HTERT RPE-1 (cell line): ENCODE measurements around the gene CDCP1.

Source experiments
- in situ Hi-C: fragments of 300-500 bp; cut with MboI; formaldehyde crosslinking; loops from 4 replicates; pipeline ENCODE4 v1.14.3; 2020; ENCODE audit warnings: low sequenced_read_pairs

CDCP1 gene

DNA sequence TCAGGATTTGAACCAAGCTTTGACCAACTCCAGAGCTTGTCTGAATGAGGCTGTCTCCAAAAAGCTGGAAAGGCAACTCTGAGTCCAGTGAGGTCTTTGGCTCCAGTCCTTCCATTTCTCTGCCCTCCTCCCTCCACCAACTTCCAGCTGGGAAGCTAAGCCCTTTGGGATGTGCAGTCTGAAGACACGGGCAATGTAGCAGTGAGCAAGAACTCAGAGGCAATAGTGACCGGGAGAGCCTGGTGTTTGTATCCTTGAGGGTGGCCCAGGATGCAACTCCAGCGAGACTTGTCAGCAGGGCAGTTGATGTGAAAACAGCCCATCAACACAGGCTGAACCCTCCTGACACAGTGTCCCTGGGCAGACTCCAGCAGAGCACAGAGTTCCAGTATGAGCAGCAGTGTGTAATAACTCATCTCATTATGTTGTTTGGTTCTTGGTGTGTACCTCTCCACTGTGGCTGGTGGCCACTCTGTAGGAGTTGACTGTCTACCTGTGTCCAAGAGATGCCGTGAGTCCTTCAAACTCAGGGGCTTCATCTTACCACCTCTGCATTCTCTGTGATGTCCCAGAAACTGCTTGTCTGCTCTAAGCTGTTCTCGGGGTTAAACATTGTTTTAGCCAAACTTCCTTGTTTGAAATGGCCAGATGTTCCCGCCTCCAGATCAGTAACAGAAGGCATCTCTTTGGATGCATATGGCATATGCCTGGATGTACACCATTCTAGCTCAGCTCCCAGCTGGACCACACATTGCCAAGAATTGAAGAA lies 6.6 kb downstream of the CDCP1 start:
- in situ Hi-C loops: no loop called here

DNA sequence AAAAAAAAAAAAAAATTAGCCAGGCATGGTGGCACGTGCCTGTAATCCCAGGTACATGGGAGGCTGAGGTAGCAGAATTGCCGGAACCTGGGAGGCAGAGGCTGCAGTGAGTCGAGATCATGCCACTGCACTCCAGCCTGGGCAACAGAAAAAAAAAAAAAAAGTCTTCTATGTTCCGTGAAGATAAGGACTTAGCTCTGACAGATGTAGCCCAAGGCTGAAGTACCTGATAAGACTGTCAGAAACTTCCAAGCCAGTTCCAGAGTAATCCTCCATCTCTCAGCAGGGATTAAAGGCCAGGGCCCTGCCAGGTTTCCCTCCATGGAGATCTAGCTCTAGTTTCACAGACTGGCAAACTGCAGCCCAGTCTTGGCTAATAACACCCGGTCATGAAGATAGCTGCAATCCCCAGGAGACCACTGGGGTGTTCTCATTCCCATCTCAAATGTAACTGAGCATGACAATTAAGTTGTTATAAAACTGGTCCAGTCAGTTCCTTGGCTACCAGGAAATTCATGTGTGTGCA lies 8.5 kb downstream of the CDCP1 start:
- in situ Hi-C loops: no loop called here

GRCh38 chr3:45135959-45136358 lies 10.2 kb downstream of the CDCP1 start:
- in situ Hi-C loops: no loop called here

DNA sequence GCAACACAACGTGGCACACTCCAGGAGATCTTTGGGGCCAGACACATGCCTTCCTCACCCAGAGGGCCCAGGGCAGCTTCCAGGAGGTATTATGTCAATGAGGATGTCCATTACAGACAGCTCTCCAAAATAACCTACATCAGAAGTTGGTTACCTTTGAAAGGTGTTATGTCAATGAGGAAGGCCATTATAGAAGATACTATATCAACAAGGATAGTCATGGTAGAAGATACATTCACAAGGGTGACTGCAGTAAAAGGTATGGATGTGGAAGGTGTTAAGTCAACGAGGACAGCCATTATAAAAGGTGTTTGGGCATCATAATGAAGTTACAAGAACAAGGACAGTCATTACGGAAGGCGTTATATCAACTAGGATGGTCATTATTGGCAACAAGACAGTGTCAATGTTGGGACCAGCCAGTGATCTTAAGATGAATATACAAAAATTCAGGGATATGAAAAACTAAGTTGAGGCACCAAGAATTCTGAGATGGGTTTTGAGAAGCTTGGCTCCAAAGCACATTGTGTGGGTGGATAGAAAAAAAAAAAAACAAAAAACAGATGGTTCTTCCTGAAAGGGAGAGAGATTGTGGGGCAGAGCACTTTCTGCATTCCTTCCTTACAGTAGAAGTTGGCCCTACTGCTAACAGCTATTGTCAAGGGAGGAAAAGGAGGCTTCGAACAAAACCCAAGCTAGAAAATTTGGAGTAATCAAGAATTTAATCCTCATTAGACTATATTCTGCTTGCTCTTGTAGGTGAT lies 11.2 kb downstream of the CDCP1 start:
- in situ Hi-C loops: no loop called here

- in situ Hi-C loops: no loop called here
Observed at GRCh38 chr3:45132568-45133211, 13.5 kb downstream of the CDCP1 start.

GRCh38 chr3:45131201-45131600 lies 15.0 kb downstream of the CDCP1 start:
- in situ Hi-C loops: no loop called here

DNA sequence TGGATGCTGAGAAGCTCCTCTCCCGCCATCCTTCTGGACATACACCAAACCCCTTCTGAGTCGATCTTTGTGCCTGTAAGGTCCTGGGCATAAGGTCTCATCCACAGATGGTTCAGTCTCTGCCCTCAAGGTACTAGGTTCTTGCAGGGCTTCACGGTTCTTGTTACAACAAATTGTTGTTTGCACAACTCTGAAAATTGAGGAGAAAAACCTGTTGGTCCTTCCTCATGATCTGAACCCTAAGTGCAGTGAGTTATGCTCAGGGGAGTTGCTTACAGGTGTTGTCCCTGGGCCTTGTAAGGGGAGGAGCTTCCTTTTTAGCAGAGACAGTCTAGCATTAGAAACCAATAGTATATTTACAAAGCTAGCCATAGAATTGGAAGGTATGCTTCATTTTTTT lies 15.7 kb downstream of the CDCP1 start:
- in situ Hi-C loops: no loop called here

- in situ Hi-C loops: no loop called here
Observed at GRCh38 chr3:45128950-45129349, 17.2 kb downstream of the CDCP1 start.

- in situ Hi-C loops: no loop called here
Observed at GRCh38 chr3:45127130-45127822, 18.9 kb downstream of the CDCP1 start.

- in situ Hi-C loops: no loop called here
Observed at GRCh38 chr3:45126730-45127129, 19.4 kb downstream of the CDCP1 start.

DNA sequence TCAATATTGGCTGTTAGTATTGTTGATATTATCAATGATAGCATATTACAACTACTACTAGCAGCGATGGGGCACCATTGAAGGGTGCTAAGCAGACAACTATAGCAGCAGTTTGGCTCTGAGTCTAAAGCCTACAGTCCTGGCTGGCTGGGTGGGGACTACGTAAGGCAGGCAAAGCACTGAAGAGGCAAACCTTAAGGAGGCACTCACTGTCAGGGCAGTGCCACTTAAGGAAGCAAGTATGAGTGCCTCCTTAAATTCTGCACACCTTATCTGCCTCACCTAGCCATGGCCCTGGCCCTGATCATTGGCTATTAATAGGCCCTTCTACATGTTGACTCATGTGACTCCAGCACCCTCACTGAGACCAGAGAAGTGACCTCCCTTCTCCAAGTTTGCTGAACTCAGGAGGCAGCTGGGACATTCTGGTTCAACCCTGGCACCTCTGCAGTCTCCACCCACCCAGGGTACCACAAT lies 20.6 kb downstream of the CDCP1 start:
- in situ Hi-C loops: no loop called here

GRCh38 chr3:45124956-45125355 lies 21.2 kb downstream of the CDCP1 start:
- in situ Hi-C loops: no loop called here

DNA sequence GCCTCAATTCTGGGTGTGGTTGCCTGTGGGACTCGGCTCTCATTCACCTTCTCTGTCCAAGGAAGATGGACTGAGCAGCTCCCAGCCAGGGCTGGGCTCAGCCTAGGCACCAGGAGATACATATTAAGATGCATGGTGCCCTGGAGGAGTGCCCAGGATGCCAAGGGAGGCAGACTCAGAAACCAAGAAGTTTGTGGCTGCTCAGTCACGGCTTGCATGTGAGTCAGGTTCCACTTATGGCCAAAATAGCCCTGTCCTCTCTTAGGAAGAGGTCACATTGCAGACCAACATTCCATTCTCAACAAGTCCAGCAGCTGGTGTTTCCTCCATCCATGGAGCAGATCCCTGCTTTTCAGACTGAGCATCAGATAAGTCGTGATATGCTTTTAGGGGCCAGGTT lies 21.8 kb downstream of the CDCP1 start:
- in situ Hi-C loops: no loop called here

DNA sequence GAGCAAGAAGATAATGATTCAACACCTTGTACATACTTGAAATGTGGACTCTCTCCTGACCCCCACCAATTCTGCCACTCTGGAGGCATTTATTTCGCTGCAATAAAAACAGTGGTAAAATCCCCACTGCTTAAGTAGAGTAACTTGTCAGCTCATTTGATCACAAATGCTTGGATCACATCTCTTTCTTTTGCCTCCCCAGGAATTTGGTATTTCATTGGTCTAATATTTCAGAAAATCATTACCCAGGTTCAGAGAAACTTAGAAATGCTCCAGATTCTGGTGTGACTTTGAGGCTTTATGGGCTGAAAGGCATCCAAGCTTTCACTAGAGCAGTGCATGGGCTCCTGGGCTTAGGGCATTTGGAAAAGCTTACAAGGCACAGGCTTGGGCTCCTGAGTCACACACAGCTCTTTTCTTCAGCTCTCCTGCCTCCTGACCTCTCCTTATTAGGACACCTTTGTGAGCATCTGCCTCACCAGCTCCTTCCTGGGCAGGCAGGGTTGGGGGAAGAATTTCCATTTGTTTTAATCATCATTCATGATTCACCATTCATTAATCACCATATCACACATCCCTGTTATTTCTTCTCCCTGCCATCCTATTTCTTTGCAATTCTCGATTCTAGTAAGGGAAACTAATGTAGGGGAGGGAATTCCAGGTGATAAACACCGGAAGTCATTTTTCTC lies 22.5 kb downstream of the CDCP1 start:
- in situ Hi-C loops: no loop called here

- in situ Hi-C loops: no loop called here
Observed at GRCh38 chr3:45123030-45123429, 23.1 kb downstream of the CDCP1 start.

DNA sequence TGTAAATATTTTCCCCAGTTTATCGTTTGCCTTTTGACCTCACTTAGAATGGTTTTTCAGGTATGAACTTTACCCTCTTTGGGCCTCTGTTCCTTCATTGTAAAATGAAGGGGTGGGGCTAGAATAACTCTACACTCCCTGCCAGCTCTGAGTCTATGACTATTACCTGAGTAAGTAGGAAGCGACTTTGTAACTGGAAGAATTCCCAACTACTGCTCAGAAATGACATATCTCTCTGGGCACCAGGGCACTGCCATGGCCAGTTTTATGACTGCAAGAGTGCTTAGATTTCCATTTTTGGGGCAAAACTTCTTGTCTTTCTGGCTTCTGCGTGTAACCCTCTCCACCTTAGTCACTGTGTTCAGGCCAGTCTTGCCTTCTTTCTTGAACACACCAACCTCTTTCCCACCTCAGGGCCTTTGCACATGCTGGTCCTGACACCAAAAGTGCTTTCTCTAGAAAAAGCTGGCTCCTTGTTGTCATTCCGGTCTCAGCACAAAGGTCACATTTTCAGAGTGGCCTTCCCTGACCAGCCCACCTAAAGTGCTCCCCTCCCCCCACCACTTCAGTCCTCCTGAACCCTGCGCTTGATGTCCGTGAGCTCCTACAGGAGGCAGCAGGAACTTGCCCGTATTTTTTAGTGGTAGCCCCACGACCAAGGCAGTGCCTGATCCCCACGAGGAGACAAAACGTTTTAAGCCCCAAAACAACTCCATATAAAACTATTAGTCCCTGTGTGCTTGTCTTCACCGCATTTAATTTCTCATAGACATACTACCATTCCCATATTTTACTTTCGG lies 25.6 kb downstream of the CDCP1 start:
- in situ Hi-C loops: no loop called here

- in situ Hi-C loops: no loop called here
Observed at GRCh38 chr3:45119824-45120358, 26.3 kb downstream of the CDCP1 start.

DNA sequence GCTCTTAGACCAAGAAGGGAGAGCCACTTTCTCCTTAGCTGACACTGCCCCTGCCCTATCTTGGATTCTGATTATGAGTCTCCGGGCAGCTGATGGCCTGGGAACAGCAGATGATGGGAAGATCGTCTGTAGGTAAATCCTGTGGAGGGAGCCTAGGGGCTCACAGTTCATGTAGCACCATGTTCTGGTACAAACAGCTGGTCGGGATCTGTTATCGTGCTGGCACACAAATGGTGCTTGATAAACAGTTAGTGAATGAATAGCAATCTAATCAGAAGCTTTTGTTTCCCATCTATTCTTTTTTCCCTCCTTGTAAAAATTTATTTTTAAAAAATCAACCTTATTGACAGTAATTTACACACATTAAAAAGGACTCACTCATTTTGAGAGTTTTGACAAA lies 26.8 kb downstream of the CDCP1 start:
- in situ Hi-C loops: no loop called here

- in situ Hi-C loops: no loop called here
Observed at GRCh38 chr3:45118615-45119071, 27.5 kb downstream of the CDCP1 start.
